ENCODE data around the gene LCN10.
"Not testable (repeated sequence)": the region's sequence is repeated elsewhere in the genome, so short reads cannot be mapped to it uniquely, and the experiment has no call there.

LCN10 gene

DNA sequence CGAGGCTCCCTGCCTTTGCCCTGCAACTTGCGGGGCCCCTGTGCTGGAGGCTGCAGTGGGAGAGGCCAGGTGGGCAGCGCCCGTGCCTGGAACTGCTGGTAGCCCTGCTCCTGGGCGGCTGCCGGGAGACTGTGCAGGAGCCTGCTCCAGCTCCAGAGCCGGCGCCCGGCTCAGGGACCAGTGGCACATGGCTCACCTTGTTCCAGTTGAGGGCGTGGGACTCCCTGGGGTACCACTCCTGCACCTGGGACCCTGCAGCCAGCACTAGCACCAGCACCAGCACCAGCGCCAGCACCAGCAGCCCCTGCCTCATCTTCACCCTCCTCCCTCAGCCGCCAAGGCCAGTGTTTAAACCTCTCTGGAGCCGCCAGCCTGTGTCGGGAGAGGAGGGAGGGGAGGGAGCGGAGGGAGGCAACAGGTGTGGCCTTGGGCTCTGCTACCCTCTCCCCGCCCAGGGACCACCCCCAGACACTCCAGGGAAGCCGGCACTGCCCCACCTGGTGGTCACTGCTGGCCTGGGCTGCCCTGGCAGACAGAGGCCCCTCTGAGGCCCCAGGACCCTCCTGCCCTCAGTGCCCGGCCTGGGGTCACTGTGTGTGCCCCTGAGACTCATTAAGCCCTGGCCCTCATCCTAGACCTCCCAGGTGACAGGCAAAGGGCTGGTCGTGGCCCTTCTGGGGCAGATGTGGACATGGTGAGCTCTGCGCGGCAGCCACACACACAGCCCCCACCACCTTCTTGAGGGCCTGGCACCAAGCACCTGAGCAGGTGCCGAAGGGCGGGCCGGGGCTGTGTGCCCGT lies at the start of gene LCN10:
TSS of gene LCN10 (minus strand) at position 350 of the 801 bp plus-strand sequence. CDS start at position 313, 37 bp downstream.
- FAIRE-seq (no peak), DNase-seq (ENCODE audit: extremely low spot score, insufficient read length, low read depth) (no peak)

DNA sequence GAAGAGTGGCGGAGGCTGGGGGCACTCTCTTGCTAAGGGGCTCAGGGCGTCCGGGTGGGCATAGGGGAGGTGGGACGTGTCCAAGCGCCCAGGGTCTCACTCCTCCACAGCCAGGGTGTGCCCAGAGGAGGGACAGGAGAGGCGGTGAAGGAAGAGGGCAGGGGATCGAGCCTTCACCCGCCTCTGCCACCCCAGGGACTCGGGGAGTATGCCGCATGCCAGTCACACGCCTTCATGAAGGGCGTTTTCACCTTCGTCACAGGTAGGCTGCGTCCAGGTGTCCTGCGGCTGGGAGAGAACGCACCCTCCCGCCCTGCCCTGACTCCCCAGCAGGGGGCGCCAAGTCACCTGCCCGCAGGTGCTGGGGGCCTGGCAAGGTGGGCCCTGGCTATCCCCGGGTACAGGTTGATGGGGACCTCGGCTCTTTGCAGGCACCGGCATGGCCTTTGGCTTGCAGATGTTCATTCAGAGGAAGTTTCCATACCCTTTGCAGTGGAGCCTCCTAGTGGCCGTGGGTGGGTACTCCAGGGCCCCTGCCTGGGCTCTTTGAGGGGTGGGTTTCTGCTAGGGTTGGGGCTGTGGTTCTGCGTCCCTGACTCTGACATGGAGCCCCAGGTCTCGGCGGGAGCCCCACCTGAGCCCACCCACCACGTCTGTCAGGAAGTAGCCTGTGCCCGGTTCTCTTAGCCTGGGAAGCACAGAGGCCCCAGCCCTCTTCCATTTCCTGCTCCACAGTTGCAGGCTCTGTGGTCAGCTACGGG lies 49.0 kb upstream of the LCN10 start:
- FAIRE-seq, result no peak
- DNase-seq (ENCODE audit: extremely low spot score, insufficient read length, low read depth), result no peak

DNA sequence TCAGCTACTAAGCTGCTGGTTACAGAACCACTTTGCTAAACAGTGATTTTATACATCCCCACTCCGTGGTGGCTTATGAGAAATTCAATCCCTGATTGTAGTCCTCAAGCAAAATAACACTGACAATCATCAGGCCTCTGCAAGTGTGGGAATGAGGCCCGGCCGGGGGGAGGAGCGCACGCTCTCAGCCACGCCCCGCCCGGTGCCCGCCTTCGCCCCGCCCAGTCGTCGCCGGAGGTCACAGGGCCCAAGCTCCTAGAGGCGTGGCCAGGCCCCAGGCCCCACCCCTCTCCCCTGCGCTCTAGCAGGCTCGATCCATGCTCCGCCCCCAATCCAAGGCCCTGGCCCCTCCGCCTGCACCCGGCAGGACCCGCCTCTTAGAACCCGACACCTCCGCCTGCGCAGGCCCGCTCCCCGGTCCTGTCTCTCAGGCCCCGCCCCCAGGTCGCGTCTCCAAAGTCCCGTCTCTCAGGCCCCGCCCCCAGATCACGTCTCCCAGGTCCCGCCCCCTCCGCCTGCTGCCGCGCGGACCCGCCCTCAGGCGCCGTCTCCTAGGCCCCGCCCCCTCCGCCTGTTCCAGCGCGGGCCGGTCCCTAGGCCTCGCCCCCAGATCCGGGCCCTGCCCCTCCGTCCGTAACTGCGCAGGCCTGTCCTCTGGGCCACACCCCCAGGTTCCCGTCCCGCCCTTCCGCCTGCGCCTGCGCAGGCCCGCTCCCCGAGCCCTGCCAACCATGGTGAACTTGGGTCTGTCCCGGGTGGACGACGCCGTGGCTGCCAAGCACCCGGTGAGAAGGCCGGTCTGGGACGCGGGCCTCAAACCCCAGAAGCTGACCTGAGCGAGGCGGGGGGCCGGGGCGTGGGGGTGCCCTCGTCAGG lies 48.1 kb upstream of the LCN10 start, which contains the start of gene TMEM141:
TSS of gene TMEM141 (plus strand) at position 705 of the 876 bp plus-strand sequence. CDS start at position 732, 27 bp downstream.
- FAIRE-seq, result peak; percentile 93
- peak; percentile 96 for DNase-seq (ENCODE audit: extremely low spot score, insufficient read length, low read depth)

DNA sequence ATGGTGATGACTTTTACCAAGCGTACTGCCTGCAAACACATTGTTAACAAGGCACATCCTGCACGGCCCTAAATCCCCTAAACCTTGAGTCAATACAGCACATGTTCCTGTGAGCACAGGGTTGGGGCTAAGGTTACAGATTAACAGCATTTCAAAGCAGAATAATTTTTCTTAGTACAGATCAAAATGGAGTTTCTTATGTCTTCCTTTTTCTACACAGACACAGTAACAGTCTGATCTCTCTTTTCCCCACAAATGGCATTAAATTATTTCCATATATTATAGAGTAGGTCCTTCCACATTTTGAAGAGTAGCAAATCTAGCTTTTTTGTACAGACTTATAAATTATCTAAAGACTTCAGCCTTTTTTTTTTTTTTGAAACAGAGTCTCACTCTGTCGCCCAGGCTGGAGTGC lies 46.8 kb upstream of the LCN10 start:
- DNase-seq (ENCODE audit: extremely low spot score, insufficient read length, low read depth) (no peak), FAIRE-seq (no peak)

DNA sequence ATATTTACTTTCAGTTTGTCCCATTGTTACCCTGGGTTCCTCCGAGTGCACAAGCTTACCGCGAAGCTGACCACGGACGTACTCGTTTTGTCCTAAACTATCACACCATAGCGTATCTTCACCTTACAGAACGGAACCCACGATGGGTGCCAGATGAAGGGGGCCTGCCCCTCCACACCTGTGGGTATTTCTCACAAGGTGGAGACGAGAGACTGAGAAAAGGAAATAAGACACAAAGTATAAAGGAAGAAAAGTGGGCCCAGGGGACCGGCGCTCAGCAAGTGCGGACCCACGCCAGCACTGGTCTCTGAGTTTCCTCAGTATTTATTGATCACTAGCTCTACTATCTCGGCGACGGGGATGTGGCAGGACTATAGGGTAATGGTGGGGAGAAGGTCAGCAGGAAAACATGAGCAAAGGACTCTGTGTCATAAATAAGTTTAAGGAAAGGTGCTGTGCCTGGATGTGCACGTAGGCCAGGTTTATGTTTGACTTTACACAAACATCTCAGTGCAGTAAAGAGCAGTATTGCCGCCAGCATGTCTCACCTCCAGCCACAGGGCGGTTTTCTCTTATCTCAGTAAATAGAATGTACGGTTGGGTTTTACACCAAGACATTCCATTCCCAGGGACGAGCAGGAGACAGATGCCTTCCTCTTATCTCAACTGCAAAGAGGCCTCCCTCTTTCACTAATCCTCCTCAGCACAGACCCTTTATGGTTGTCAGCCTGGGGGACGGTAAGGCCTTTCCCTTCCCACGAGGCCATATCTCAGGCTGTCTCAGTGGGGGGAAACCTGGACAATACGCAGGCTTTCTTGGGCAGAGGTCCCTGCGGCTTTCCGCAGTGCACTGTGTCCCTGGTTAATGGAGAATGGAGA lies 46.1 kb upstream of the LCN10 start:
- not testable (repeated sequence) for DNase-seq (ENCODE audit: extremely low spot score, insufficient read length, low read depth)

DNA sequence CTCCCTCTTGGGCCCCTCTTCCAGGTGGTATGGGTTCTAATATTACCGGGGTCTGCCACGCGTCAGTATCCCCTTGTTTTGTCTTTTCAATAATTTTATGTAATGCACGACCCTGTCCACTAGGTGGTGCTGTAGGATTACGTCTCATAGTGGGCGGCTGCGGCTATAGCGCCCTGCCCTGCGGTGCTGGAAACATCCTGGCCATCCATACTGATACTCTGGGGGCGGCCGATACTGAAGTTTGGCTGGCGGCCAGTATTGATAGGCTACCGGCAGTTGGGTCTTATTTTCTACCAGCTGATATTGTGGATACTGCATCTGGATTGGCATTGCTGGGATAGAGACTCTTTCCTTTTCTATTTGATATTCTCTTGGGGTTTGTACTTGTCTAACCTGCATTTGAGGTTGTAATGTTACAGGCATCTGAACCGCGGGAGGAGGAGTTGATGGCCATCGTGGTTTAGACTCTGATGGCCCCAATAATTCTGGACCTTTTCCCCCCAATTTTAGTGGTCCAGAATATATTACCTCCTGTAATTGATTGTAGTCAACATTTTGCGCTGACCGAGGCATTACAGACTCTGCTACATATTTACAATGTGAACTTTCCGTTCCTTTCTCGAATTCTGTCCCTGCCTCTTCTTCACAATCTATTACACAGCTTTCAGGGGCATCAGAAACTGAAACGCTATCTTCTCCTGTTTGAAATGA lies 45.1 kb upstream of the LCN10 start:
- FAIRE-seq, result peak; percentile 74

More for the DNA sequence above, 46.1 kb upstream of the LCN10 start:
- not testable (repeated sequence) for FAIRE-seq

DNA sequence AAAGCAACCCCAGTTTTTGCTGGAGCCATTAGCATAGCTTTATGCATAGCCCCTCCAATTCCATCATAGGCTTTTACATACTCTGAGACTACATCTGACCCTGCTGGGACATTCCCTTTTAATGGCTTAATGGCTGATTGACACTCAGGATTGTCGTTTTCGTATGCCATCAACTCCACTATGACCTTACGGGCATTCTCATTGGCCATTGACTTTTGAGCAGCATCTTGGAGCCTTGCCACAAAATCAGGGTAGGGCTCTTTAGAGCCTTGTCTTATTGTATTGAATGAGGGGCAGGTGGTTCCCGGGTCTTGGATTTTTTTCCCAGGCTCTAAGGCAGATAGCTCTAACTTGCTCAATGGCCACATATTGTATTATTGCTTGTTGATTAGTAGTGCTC lies 44.2 kb upstream of the LCN10 start:
- DNase-seq (ENCODE audit: extremely low spot score, insufficient read length, low read depth); FAIRE-seq: not testable (repeated sequence)

More for the DNA sequence above, 45.1 kb upstream of the LCN10 start:
- DNase-seq (ENCODE audit: extremely low spot score, insufficient read length, low read depth), result no peak

DNA sequence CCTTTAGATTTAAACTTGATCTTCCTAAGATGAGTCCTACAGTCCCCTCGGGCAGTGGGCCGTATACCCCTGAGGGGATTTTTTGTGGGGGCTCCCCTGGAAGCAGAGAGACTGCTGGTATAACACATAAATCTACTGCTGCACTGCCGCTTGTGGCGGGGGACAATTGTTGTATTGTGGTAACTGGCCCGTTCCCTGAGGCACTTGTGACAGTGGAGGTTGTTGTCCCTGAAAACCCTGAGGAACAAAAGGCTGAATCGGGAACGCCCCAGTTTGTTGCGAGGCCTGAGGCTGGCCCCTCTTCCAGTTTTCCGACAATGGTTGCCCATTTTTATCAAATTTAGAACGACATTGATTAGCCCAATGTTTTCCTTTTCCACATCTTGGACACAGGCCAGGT lies 43.7 kb upstream of the LCN10 start:
- DNase-seq (ENCODE audit: extremely low spot score, insufficient read length, low read depth) (no peak), FAIRE-seq (no peak)

DNA sequence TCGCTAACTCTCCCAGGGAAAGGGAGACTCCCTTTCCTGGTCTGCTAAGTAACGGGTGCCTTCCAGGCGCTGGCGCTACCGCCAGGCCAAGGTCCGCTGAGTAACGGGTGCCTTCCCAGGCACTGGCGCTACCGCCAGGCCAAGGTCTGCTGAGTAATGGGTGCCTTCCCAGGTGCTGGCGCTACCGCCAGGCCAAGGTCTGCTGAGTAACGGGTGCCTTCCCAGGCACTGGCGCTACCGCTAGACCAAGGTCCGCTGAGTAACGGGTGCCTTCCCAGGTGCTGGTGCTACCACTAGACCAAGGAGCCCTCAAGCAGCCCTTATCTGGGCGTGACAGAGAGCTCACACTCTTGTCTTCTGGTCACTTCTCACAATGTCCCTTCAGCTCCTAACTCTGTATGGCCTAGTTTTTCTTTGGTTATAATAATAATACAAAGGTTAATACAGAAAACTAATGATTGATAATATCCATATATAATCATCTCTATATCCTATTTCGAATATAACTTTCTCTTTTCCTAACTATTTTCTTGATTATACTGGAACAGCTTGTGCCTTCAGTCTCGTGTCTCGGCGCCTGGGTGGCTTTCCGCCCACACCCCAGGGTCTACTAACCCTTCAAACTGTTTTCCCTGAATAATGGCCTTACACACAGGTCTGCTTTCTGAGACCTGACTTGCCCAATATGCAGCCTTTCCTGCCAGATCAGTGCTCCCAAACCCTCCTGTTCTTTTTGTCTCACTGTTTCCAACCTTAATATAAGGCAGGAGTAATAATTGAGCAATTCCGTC lies 43.0 kb upstream of the LCN10 start:
- not testable (repeated sequence) for DNase-seq (ENCODE audit: extremely low spot score, insufficient read length, low read depth); FAIRE-seq

DNA sequence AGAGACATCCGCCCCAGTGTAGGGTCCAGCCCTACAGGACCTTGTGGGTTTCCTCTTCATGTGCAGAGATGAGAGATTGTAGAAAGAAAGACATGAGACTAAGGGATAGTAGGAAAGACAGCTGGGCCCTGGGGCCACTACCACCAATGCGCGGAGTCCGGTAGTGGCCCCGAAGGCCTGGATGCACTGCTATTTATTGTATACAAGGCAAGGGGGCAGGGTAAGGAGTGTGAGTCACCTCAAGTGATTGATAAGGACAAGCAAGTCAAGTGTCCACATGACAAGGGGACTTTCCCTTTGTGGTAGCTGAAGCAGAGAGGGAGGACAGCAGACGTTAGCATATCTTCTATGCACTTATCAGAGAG lies 42.2 kb upstream of the LCN10 start:
- FAIRE-seq (peak; percentile 49), DNase-seq (ENCODE audit: extremely low spot score, insufficient read length, low read depth) (no peak)

DNA sequence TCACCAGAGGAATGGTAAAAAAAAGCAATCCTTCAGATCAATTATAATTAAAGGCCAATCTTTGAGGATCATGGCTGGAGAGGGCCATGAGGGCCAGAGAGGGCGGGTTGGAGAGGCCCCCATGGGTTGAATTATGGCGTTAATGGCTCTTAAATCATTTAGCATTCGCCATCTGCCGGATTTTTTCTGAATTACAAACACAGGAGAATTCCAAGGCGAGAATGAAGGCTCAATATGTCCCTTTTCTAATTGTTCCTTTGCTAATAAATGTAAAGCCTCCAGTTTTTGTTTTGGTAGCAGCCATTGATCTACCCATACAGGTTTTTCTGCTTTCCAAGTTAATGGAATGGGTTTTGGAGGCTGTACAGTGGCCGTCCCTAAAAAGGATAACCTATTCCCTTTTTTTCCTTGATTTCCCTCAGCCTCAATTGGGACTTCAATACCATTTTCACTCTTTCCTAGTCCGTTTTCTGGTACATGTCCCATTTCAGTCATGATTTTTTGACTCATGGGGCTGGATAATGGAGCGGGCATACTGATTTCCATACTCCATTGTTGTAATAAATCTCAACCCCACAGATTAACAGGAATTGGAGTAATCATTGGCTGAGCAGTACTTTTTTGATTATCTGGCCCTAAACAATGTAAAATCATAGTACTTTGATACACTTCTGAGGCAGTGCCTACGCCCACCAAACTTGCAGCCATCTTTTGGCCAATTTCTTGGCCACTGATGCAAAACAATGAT lies 41.7 kb upstream of the LCN10 start:
- FAIRE-seq (no peak), DNase-seq (ENCODE audit: extremely low spot score, insufficient read length, low read depth) (no peak)

DNA sequence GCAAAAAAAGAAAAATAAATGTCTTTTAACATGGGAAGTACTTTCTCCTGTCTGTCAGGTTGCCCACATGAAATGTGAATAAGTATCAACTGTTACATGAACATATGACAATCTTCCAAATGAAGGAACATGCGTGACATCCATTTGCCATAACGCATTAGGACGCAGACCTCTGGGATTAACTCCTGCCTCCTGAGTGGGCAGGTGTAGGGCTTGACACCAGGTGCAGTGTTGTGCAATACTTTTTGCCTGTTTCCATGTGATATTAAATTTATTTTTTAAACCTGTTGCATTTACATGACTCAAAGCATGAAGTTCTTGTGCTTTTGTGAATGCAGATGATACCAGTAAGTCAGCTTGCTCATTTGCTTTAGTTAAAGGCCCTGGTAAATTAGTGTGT lies 39.7 kb upstream of the LCN10 start:
- DNase-seq (ENCODE audit: extremely low spot score, insufficient read length, low read depth) (no peak), FAIRE-seq (no peak)

DNA sequence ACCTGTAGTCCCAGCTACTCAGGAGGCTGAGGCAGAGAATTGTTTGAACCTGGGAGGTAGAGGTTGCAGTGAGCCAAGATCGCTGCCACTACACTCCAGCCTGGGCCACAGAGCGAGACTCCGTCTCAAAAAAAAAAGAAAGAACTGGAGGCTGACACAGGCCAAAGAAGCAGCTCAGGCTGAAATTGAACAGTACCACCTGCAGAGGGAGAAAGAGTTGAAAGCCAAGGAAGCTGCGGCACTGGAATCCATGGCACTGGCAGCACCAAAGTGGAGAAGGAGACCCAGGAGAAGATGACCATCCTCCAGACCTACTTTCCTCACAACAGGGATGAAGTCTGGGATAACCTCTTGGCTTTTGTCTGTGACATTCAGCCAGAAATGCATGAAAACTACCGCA lies 37.1 kb upstream of the LCN10 start:
- FAIRE-seq (no peak), DNase-seq (ENCODE audit: extremely low spot score, insufficient read length, low read depth) (no peak)

DNA sequence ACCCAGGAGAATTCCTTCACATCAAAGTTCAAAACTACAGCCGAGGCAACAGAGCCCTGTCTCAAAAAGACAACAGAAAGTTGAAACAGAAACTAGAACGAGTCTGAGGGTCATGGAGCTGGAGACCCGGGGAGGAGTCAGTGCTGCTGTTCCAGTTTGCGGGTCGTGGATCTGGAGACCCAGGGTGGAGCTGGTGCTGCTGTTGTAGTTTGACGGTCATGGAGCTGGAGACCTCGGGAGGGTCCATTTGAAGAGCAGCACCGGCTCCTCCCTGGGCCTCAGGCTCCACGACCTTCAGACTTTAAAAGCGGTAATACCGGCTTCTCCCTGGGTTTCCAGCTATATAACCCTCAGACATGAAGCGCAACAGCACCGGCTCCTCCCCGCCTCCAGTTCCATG lies 34.6 kb upstream of the LCN10 start:
- FAIRE-seq (no peak), DNase-seq (ENCODE audit: extremely low spot score, insufficient read length, low read depth) (no peak)

DNA sequence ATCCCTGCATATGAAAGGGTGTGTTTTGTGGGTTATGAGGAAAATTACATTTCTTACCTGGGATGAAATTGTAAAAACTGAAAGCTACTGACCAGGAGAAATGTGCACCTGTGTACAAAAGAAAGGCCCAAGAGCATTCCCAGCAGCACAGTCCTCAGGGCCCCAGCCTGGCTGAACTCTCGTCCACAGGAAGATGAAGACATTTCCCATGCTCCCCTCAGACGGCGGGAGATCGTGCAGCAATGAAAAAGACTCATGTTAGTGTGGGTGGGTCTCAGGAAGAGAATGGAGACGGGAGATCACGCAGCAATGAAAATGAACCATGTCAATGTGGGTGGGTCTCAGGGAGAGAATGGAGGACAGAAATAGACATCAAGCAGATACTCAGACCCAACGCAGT lies 34.2 kb upstream of the LCN10 start:
- FAIRE-seq (no peak), DNase-seq (ENCODE audit: extremely low spot score, insufficient read length, low read depth) (no peak)

DNA sequence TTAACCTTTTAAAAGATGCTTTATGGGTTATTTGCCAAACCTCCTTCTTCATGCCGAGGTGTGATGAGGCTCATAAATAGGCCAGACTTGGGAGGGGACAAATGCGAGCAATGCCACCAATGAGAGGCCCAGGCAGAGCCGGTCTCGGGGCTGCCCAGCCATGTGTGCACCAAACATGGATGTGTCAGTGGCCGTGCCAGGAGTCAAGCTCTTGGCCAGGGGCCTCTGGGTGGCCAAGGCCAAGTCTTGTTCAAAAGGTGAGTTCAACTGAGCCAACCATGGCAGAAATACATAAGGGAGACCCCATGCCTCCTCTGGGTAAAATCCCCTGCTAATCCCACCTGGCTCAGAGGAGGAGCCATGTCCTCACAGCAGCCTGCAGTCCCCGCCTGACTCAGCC lies 32.5 kb upstream of the LCN10 start:
- no peak for DNase-seq (ENCODE audit: extremely low spot score, insufficient read length, low read depth)
- FAIRE-seq, result no peak

DNA sequence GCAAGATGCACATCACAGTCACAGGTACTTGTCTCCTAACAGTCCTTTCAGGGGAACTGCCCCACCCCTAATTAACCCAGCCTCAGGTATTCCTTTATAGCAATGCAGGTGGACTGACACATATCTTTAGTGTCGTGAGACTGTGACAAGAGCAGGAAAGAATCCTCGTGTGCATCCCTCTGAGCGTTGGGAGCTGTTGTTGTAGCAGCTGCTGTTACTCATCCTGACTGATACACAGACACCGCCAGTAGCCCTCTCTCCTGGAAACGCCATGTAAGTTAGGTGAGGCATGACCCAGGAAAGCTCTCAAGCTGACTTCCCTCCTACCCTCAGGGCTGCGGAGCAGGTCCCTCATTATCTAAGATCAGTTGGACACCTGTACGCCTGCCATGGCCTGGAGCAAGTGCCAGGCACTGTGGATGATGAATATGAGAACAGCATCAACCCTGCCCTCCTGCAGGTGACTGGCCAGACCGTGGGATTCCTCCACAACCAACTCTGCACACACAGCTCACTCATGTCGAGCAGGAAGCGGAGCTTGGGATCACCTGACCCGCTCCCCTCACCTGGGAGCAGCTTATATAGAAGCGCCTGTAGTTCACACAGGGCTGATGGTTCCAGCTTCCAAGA lies 31.8 kb upstream of the LCN10 start:
- FAIRE-seq (no peak), DNase-seq (ENCODE audit: extremely low spot score, insufficient read length, low read depth) (no peak)
